ENCODE results near the gene FLAD1.

FLAD1 gene

GRCh38 chr1:155030243-155030795, 47.2 kb downstream of the FLAD1 start:
- no peak for DNase-seq (ENCODE audit: low read depth, low spot score)
- no peak overlapping the region for H3K27ac ChIP-seq

- no peak overlapping the region for H3K27ac ChIP-seq
- no peak for DNase-seq (ENCODE audit: low read depth, low spot score)
Observed at GRCh38 chr1:155030899-155031298, 47.8 kb downstream of the FLAD1 start.

- no peak for DNase-seq (ENCODE audit: low read depth, low spot score)
Observed at GRCh38 chr1:155032886-155033285, 49.7 kb downstream of the FLAD1 start.

DNA sequence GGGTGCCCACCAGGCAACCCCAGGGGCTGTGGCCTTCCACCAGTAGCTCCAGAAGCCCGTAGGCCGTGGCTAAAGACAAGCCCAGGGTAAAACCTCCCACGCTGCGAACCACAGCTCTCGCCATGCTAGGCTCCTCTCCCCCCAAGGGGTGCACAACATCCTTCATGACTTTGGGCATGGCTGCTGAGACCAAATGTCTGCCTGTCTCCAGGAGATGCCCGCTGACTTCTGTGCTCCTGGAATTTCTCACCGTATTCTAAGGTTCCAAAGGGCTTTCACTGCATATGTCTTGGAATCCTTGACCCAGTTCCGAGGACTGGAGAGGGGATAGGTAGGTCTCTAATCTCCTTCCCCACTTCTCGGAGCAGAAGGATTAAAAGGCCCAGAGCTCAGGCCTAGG, 50.4 kb downstream of the FLAD1 start, which contains the start of the genes DCST1 and DCST2:
DCST1 (plus strand) TSS at position 301 of the 400 bp plus-strand sequence. CDS start 213 bp downstream, outside the sequence.
DCST2 (minus strand) TSS at position 258 of the 400 bp plus-strand sequence; CDS start at position 178, 80 bp downstream.
- DNase-seq (ENCODE audit: low read depth, low spot score) = no peak
- H3K27ac ChIP-seq = no peak within 1 kb of the TSS

More at GRCh38 chr1:155032886-155033285, 49.7 kb downstream of the FLAD1 start:
- no peak overlapping the region for H3K27ac ChIP-seq

DNA sequence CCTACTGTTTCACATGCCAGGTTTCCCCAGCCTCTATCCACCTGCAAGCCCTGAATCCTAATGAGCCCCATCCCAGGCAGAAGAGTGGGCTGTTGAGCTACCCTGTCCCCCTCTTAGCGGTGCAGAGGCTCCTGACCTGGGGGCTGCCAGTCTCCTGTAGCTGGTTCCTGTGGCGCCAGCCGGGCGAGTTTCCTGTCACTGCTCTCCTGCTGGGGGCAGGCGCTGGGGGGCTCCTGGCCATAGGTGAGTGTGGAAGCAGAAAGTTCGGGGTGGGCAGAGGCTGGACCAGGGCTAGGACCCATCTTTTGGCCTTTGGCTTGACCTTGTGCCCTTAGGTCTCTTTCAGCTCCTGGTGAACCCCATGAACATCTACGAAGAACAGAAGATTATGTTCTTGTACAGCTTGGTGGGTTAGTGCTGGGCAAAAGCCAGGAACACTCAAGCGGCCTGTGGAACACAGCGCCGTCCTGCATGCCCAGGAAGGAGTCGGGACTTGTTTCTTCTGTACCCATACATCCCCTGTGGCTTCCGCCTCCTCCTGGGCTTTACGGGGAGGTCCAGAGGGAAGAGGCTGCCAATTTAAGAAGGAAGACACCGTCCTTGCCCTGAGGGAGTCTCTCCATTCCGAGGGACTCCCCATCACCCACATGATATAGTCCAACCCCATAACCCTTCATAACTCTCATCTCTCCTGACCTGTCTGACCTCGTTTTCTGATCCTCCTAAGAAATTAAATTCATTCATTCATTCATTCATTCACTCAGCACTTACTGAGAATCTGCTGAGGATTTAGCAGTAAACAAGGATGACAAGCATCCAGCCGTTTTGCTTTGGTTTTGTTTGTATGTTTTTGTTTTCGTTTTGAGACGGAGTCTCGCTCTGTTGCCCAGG, 51.4 kb downstream of the FLAD1 start:
- no peak for DNase-seq (ENCODE audit: low read depth, low spot score)

DNA sequence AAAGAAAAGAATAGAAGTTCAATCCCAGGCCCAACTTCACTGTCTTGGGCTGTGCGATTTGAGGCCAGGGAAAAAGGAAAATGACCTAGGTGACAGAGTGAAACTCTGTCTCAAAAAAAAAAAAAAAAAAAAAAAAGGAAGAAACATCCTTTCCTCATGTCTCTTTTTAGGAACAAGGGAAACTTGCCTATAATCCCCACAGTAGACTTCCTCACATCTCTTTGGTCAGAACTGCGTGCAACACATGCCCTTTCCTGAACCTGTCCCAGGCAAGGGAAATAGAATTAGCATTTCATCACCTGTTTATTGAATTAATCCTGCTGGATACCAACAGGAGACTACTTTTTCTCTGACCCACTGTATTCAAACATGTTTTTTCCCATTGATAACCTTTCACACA, 52.8 kb downstream of the FLAD1 start:
- DNase-seq (ENCODE audit: low read depth, low spot score) = no peak
- H3K27ac ChIP-seq = no peak overlapping the region

More for the DNA sequence above, 51.4 kb downstream of the FLAD1 start:
- H3K27ac ChIP-seq = no peak overlapping the region

DNA sequence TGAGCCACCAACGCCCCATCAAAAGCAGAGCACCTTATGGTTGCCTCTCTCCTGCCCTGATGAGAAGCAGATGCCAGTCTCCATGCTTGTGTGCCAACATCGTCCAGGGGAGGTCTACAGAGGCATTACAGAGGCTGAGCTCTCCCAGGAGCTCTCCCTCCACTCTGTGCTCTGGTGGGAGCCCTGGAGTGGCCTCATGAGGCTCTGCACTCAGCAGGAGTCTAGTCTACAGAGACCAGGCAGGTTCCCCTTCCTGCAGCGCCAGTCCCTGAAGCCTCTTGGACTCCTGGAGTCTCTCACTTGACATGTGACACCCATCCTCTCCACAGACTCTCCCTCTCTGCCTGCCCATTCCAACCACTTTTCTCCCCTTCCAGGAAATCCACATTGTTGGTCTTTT, 53.9 kb downstream of the FLAD1 start:
- no peak overlapping the region for H3K27ac ChIP-seq
- no peak for DNase-seq (ENCODE audit: low read depth, low spot score)

GRCh38 chr1:155037851-155038441, 54.8 kb downstream of the FLAD1 start:
- H3K27ac ChIP-seq = peak overlapping the region; percentile 72
- no peak for DNase-seq (ENCODE audit: low read depth, low spot score)

- H3K27ac ChIP-seq = peak overlapping the region; percentile 72
- peak; percentile 90 for DNase-seq (ENCODE audit: low read depth, low spot score)
Observed at GRCh38 chr1:155038602-155039307, 55.6 kb downstream of the FLAD1 start.

DNA sequence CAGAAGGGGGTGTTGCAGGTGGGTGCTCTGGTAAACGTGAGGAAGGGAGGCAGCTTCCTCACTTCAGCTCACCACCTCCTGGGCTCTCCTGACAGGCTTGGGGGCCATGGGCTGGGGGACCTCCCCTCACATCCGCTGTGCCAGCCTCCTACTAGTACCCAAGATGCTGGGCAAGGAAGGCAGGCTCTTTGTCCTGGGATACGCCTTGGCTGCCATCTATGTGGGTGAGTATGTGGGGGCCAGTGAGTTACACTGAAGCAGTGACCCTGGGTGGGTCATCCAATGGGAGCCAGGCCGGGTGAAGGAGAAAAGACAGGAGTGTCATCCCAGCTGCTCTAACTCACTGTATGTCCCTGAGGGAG, 56.1 kb downstream of the FLAD1 start:
- DNase-seq (ENCODE audit: low read depth, low spot score) = no peak
- peak overlapping the region; percentile 72 for H3K27ac ChIP-seq

DNA sequence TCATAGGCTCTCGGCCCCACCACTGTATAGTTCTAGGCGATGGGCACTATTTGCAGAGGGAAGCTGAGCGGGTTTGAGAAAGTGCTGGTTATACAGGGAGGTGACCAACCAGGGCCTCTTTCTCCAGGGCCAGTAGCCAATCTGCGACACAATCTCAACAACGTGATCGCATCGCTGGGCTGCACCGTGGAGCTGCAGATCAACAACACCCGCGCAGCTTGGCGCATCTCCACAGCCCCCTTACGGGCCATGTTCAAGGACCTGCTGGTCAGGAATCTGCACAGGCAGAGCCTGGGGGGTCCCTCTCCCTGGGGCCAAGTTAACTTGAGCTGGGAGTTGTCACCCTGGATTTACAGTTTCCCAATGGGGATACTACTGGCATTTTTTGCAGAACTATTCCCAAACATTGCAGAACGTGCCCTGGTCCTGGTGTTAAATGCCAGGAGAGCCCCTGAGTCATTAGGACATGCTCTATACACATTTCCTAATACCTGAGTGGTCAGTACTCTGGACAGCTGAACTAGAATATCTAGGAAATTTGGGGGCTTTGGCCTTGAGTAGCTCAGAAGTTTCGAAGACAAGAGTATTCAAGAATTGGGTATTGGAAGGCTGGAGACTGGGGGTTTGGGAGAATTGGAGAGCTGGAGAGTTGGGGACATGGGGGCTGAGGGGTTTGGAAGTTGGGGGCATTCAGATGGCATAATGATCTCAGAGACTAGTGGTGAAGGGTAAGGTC, 57.4 kb downstream of the FLAD1 start:
- no peak overlapping the region for H3K27ac ChIP-seq
- DNase-seq (ENCODE audit: low read depth, low spot score) = no peak
